Neural crest cell (in vitro differentiated cells): ENCODE data around the gene SERPINI1. TPM values are rescaled to one million over a fixed set of nuclear protein-coding genes. Genes with fewer than 3 reads are reported as not detected.

ENCODE experiments used
- DNase-seq: peaks from one replicate; pipeline ENCODE4 v3.0.0; 2021; ENCODE audit warnings: low read depth, mixed read lengths, low spot score
- H3K27ac Mint-ChIP-seq: one replicate; pipeline ENCODE4 v1.8.0; 2021; ENCODE audit warnings: mild to moderate bottlenecking, mixed read lengths; ENCODE audit not compliant: unreplicated experiment
- H3K27me3 Mint-ChIP-seq: 2 replicates; pipeline ENCODE4 v1.8.0; 2021; ENCODE audit warnings: low read depth, mild to moderate bottlenecking, mixed read lengths
- H3K36me3 Mint-ChIP-seq: 2 replicates; pipeline ENCODE4 v1.8.0; 2021; ENCODE audit warnings: low read depth, mild to moderate bottlenecking, mixed read lengths
- H3K4me1 Mint-ChIP-seq: 2 replicates; pipeline ENCODE4 v1.8.0; 2021; ENCODE audit warnings: mixed read lengths
- H3K4me3 Mint-ChIP-seq: one replicate; pipeline ENCODE4 v1.8.0; 2021; ENCODE audit warnings: mild to moderate bottlenecking, mixed read lengths
- H3K9me3 Mint-ChIP-seq: 2 replicates; pipeline ENCODE4 v1.8.0; 2021; ENCODE audit warnings: mixed read lengths
- total RNA-seq: library from RNA; stranded (reverse); gene quantifications from 2 replicates; pipeline ENCODE4 v1.2.1, GENCODE V29; 2021
- TF ChIP-seq, protein P1 (sequence below): fragments of 200-600 bp; sonication (generic); conservative IDR thresholded peaks from 2 replicates; pipeline ENCODE4 v1.5.0; 2021; ENCODE audit warnings: antibody characterized with exemption, mild to moderate bottlenecking

Gene SERPINI1
- total RNA-seq, 1 donor from 2014 or later: 1.0 TPM

DNA sequence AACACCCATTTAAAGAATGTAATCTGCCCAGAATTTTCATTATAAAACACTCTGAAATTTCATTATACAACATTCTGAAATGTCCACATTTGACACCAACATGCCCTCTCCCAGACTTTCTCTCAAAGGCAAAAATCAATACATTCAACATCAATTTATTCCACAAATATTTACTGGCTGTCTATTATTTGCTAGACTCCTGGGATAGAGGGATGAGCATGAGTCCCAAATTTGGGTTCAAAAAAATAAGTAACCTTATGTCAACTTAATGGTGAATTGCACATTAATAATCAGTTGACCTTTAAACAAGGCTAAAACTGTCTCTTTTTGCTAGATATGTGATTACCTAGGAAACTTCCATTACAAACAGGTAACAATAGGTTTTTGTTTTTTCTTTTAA, 109.0 kb downstream of the SERPINI1 start:
- DNase-seq: no peak
- Mint-ChIP-seq H3K27ac (no peak overlapping the region), H3K4me3 (no peak overlapping the region), H3K36me3 (no peaks in the 10 kb centered on the region), H3K27me3 (no peaks in the 10 kb centered on the region), H3K4me1 (no peaks in the 10 kb centered on the region), H3K9me3 (no peaks in the 10 kb centered on the region)
- TF ChIP-seq, protein P1, sequence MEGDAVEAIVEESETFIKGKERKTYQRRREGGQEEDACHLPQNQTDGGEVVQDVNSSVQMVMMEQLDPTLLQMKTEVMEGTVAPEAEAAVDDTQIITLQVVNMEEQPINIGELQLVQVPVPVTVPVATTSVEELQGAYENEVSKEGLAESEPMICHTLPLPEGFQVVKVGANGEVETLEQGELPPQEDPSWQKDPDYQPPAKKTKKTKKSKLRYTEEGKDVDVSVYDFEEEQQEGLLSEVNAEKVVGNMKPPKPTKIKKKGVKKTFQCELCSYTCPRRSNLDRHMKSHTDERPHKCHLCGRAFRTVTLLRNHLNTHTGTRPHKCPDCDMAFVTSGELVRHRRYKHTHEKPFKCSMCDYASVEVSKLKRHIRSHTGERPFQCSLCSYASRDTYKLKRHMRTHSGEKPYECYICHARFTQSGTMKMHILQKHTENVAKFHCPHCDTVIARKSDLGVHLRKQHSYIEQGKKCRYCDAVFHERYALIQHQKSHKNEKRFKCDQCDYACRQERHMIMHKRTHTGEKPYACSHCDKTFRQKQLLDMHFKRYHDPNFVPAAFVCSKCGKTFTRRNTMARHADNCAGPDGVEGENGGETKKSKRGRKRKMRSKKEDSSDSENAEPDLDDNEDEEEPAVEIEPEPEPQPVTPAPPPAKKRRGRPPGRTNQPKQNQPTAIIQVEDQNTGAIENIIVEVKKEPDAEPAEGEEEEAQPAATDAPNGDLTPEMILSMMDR: no peak

DNA sequence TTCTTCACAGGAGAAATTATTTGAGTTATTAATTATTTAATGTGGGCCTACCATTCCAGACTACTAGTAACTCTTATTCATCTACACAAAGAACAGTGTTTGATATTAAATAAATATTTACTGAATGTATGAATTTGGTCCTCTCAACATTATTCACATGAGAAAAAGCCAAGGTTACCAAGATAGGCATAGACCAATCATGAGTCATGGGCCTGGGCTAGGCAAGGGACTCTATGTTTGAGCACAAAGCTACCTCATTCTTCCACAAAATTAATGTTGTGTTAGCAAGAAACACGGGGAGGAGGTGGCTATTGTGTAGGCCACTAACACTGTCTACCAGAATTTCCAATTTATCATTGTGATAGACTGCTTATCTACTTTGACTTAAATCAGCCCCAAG, 115.7 kb downstream of the SERPINI1 start:
- DNase-seq: no peak
- Mint-ChIP-seq H3K27me3 (no peaks in the 10 kb centered on the region), H3K27ac (no peak overlapping the region), H3K36me3 (no peaks in the 10 kb centered on the region), H3K9me3 (no peaks in the 10 kb centered on the region), H3K4me3 (no peak overlapping the region), H3K4me1 (no peaks in the 10 kb centered on the region)
- TF ChIP-seq, protein P1: no peak

DNA sequence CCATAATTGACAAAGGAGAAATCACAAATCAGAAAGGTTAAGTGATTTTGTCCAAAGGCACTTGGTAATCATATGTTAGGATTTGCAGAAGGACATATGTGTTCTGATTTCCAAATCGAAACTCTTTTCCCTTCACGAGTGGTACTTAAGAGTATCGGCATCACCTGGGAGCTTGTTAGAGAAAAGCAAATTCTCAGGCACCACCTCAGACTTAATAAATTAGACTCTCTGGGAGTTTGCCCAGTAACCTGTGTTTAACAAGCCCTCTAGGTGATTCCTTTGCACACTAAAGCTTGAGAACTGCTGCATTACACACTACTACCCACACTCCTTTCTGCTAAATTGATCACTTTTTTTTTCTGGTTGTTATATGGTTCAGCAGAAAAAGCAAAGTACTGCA, 116.2 kb downstream of the SERPINI1 start:
- Mint-ChIP-seq H3K4me3 (no peak overlapping the region), H3K36me3 (no peaks in the 10 kb centered on the region), H3K27ac (no peak overlapping the region), H3K9me3 (no peaks in the 10 kb centered on the region), H3K27me3 (no peaks in the 10 kb centered on the region), H3K4me1 (no peaks in the 10 kb centered on the region)
- TF ChIP-seq, protein P1: no peak
- DNase-seq: no peak

DNA sequence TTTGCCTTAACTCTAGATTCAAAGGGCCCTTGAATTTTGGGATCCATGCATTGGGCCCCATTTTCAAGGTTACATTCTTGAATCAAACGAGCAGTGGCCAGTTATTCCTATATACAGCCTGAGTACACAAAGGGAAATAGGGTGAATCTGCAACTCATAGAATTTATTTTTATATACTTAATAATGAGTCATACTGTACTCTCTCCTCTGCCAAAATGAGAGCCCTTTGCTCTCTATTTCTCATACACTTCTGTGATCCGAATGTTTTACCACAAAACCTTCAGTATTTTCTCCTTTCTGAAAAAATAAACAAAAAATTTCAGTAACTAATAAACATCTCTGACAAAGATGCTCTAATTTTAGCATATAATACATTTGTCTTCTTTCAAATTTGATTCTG, 116.7 kb downstream of the SERPINI1 start:
- Mint-ChIP-seq H3K27me3 (no peaks in the 10 kb centered on the region), H3K27ac (no peak overlapping the region), H3K9me3 (no peaks in the 10 kb centered on the region), H3K36me3 (no peaks in the 10 kb centered on the region), H3K4me3 (no peak overlapping the region), H3K4me1 (no peaks in the 10 kb centered on the region)
- no peak for DNase-seq
- TF ChIP-seq, protein P1: no peak

GRCh38 chr3:167854063-167854462, 118.5 kb downstream of the SERPINI1 start:
- H3K9me3 Mint-ChIP-seq: no peaks in the 10 kb centered on the region
- TF ChIP-seq, protein P1: no peak
- H3K27me3 Mint-ChIP-seq: no peaks in the 10 kb centered on the region
- no peak for DNase-seq
- no peaks in the 10 kb centered on the region for H3K36me3 Mint-ChIP-seq
- no peaks in the 10 kb centered on the region for H3K4me1 Mint-ChIP-seq
- no peak overlapping the region for H3K4me3 Mint-ChIP-seq
- H3K27ac Mint-ChIP-seq: no peak overlapping the region

DNA sequence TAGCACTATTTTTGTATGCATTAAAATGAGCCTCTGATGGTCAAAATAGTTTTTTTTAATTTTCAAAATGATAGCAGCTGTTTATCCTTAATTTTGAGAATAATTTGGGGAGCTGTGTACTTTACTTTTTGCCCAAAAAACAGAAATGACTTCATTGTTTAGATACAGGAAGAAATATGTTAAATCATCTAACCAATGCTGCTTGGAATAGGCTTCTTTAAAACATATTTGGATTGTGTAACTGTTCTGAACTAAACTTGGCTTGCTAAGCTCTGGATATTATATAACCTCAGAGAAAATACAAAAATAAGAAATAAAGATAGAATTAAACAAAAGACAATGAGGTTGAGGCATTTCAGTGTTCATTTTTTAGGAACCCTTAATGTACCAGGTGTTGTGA, 119.3 kb downstream of the SERPINI1 start:
- Mint-ChIP-seq H3K27ac (no peak overlapping the region), H3K4me1 (no peaks in the 10 kb centered on the region), H3K9me3 (no peaks in the 10 kb centered on the region), H3K36me3 (no peaks in the 10 kb centered on the region), H3K4me3 (no peak overlapping the region), H3K27me3 (no peaks in the 10 kb centered on the region)
- TF ChIP-seq, protein P1: no peak
- DNase-seq: no peak
